Ishikawa (cell line): ENCODE data around the gene ARFGAP1.

Experiments
- CEBPB ChIP-seq: IDR thresholded peaks from 2 replicates; pipeline ENCODE4 v1.6.1; 2012
- CREB1 ChIP-seq: IDR thresholded peaks from 2 replicates; pipeline ENCODE4 v1.6.1; 2012; ENCODE audit warnings: low read depth
- EGR1 ChIP-seq: IDR thresholded peaks from 2 replicates; pipeline ENCODE4 v1.6.1; 2012
- EP300 ChIP-seq: IDR thresholded peaks from 2 replicates; pipeline ENCODE4 v1.6.1; 2012; ENCODE audit warnings: borderline replicate concordance
- FOXM1 ChIP-seq: IDR thresholded peaks from 2 replicates; pipeline ENCODE4 v1.6.1; 2012; ENCODE audit warnings: low read depth, borderline replicate concordance
- MAX ChIP-seq: IDR thresholded peaks from 2 replicates; pipeline ENCODE4 v1.6.1; 2012
- NFIC ChIP-seq: IDR thresholded peaks from 2 replicates; pipeline ENCODE4 v1.6.1; 2012
- RAD21 ChIP-seq: IDR thresholded peaks from 2 replicates; pipeline ENCODE4 v1.6.1; 2012; ENCODE audit warnings: low read depth
- TAF1 ChIP-seq: IDR thresholded peaks from 2 replicates; pipeline ENCODE4 v1.6.1; 2012; ENCODE audit warnings: low read depth, mild to moderate bottlenecking
- TCF12 ChIP-seq: IDR thresholded peaks from 2 replicates; pipeline ENCODE4 v1.6.1; 2012; ENCODE audit warnings: low read depth
- TEAD4 ChIP-seq: IDR thresholded peaks from 2 replicates; pipeline ENCODE4 v1.6.1; 2012
- YY1 ChIP-seq: IDR thresholded peaks from 2 replicates; pipeline ENCODE4 v1.6.1; 2012; ENCODE audit warnings: low read depth
- ZBTB7A ChIP-seq: IDR thresholded peaks from 2 replicates; pipeline ENCODE4 v1.6.1; 2012; ENCODE audit warnings: low read depth
- TF ChIP-seq, protein P1 (sequence below): IDR thresholded peaks from 2 replicates; pipeline ENCODE4 v1.6.1; 2012
- TF ChIP-seq, protein P2 (sequence below): IDR thresholded peaks from 2 replicates; pipeline ENCODE4 v1.6.1; 2012; ENCODE audit warnings: low read depth, mild to moderate bottlenecking

The ARFGAP1 gene

GRCh38 chr20:63305393-63305792 is 32.8 kb downstream of the ARFGAP1 start:
- no peak for TF ChIP-seq EGR1
- TF ChIP-seq FOXM1 = no peak
- no peak for TF ChIP-seq CREB1
- no peak for TF ChIP-seq CEBPB
- TF ChIP-seq, protein P1, sequence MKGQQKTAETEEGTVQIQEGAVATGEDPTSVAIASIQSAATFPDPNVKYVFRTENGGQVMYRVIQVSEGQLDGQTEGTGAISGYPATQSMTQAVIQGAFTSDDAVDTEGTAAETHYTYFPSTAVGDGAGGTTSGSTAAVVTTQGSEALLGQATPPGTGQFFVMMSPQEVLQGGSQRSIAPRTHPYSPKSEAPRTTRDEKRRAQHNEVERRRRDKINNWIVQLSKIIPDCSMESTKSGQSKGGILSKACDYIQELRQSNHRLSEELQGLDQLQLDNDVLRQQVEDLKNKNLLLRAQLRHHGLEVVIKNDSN = no peak
- TF ChIP-seq TEAD4 = no peak
- TF ChIP-seq NFIC = no peak
- no peak for TF ChIP-seq RAD21
- no peak for TF ChIP-seq TCF12
- TF ChIP-seq EP300 = no peak
- TF ChIP-seq ZBTB7A = no peak
- TF ChIP-seq TAF1 = no peak
- TF ChIP-seq YY1 = no peak
- TF ChIP-seq MAX = no peak
- TF ChIP-seq, protein P2, sequence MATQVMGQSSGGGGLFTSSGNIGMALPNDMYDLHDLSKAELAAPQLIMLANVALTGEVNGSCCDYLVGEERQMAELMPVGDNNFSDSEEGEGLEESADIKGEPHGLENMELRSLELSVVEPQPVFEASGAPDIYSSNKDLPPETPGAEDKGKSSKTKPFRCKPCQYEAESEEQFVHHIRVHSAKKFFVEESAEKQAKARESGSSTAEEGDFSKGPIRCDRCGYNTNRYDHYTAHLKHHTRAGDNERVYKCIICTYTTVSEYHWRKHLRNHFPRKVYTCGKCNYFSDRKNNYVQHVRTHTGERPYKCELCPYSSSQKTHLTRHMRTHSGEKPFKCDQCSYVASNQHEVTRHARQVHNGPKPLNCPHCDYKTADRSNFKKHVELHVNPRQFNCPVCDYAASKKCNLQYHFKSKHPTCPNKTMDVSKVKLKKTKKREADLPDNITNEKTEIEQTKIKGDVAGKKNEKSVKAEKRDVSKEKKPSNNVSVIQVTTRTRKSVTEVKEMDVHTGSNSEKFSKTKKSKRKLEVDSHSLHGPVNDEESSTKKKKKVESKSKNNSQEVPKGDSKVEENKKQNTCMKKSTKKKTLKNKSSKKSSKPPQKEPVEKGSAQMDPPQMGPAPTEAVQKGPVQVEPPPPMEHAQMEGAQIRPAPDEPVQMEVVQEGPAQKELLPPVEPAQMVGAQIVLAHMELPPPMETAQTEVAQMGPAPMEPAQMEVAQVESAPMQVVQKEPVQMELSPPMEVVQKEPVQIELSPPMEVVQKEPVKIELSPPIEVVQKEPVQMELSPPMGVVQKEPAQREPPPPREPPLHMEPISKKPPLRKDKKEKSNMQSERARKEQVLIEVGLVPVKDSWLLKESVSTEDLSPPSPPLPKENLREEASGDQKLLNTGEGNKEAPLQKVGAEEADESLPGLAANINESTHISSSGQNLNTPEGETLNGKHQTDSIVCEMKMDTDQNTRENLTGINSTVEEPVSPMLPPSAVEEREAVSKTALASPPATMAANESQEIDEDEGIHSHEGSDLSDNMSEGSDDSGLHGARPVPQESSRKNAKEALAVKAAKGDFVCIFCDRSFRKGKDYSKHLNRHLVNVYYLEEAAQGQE = no peak

DNA sequence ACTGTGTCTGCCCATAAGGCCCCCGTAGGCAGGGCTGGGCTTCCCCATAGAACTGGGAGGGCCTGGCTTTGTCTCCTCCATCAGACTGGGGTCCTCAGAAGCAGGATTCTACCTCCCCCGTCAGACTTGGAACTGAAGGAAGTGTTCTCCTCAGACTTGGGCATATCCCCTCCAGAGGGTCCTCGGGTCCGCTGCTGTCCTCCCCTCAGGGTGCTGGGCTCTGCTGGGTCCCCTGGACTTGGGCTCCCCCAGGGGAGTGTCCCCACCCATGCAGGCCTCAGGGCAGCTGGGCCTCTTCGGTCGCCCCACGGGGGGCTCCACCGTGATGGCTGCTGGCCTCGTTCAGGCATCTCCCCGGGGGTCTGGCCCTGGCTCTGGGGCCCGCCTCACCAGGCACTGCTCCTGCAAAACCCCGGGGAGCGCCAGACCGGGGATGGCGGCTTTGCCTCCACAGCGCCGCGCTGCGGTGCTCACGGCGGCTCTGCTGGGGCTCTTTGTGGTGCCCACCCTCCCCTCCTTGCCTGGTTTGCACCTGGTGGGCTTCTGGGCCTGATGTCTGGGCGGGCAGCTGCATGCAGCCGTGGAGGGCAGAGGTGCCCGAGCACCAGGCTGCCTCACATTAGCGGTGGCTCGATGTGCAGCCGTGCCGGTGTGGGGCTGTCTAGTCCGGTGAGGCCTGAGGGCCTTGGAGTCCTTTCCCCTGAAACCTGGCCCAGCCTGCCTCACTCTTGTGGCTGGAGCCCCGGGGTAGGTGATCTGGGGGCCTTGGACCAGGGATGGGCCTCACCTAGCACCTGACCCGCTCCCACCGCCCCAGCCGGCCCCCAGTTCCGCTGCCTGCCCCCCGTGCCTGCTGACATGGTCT is 34.3 kb downstream of the ARFGAP1 start:
- TF ChIP-seq CREB1 (no peak), NFIC (no peak), TAF1 (no peak), FOXM1 (no peak), TCF12 (no peak), RAD21 (no peak), EP300 (no peak), MAX (no peak), CEBPB (no peak), ZBTB7A (no peak), EGR1 (no peak), TEAD4 (no peak), YY1 (no peak)
- TF ChIP-seq, protein P2 = no peak
- TF ChIP-seq, protein P1 = no peak

- TF ChIP-seq EGR1 (no peak), NFIC (no peak), RAD21 (no peak), EP300 (no peak), YY1 (no peak)
These were observed 35.1 kb downstream of the ARFGAP1 start for GRCh38 chr20:63307538-63308217.

- no peak for TF ChIP-seq FOXM1
- TF ChIP-seq TCF12 = no peak
- no peak for TF ChIP-seq TEAD4
- no peak for TF ChIP-seq NFIC
- TF ChIP-seq TAF1 = no peak
- no peak for TF ChIP-seq CREB1
- TF ChIP-seq EGR1 = no peak
- TF ChIP-seq CEBPB = no peak
- no peak for TF ChIP-seq ZBTB7A
- TF ChIP-seq YY1 = no peak
- no peak for TF ChIP-seq MAX
- TF ChIP-seq RAD21 = no peak
- TF ChIP-seq, protein P1 = no peak
- TF ChIP-seq, protein P2 = no peak
- no peak for TF ChIP-seq EP300
These were observed 35.8 kb downstream of the ARFGAP1 start for GRCh38 chr20:63308218-63308911.
